B cell (primary cell): ENCODE results near the gene ASTN2.

ENCODE experiments used
- CTCF ChIP-seq: fragments of 200-600 bp; IDR thresholded peaks from one replicate; pipeline ENCODE4 v1.8.0; 2022; ENCODE audit warnings: antibody characterized with exemption, mild to moderate bottlenecking
- EZH2 ChIP-seq: IDR thresholded peaks from 2 replicates; pipeline ENCODE4 v1.6.1; 2012; ENCODE audit warnings: borderline replicate concordance, low read depth, mild to moderate bottlenecking, moderate library complexity, low read length; ENCODE audit not compliant: insufficient read depth, poor library complexity, severe bottlenecking

- TF ChIP-seq CTCF: no peak
- no peak for TF ChIP-seq EZH2
Measured at GRCh38 chr9:117425566-117425965, 10.7 kb upstream of the ASTN2 start.
